ENCODE measurements around the gene KLHL42. TPM values are rescaled to one million over a fixed set of nuclear protein-coding genes. Genes with fewer than 3 reads are reported as not detected.

The KLHL42 gene
- 37.8 and 51.6 TPM in 2 replicates for total RNA-seq

DNA sequence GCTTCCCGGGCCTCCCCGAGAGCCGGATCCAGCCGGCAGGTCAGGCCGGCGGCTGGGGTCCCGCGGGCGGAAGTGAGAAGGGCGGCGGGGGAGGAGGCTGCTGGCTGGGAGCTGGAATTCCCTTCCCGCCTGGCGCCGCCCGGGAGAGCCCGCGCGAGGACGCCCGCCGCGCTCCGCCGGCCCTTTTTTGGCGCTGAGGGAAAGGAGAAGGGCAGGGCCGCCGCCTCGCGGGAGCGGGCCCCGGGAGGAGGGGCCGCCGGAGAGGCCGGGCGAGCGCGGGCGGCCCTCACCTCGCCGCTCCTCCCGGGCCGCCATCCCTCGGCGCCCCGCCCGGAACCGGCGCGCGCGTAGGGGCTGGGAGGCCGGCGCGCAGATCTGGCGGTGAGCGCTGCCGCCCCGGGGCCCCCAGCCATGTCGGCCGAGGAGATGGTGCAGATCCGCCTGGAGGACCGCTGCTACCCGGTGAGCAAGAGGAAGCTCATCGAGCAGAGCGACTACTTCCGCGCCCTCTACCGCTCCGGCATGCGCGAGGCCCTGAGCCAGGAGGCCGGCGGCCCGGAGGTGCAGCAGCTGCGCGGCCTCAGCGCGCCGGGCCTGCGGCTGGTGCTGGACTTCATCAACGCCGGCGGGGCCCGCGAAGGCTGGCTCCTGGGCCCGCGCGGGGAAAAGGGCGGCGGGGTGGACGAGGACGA lies at the start of gene KLHL42, which contains the start of gene MANSC4:
Gene KLHL42, plus strand, starts transcription at position 314 of the 692 bp plus-strand sequence. Its CDS starts 98 bp downstream, at position 412.
Gene MANSC4, minus strand, starts transcription at position 317 of the 692 bp plus-strand sequence. CDS start 8,960 bp downstream, outside the sequence.

Other genes starting within 250 kb of the KLHL42 start
- 2.2 and 2.3 TPM in 2 replicates for gene REP15, start 83.8 kb upstream of the KLHL42 start, total RNA-seq
- gene MRPS35, start 69.4 kb upstream of the KLHL42 start, total RNA-seq = 56.0 and 58.2 TPM in 2 replicates
- gene MANSC4, start within 50 bp of the KLHL42 start, total RNA-seq = not detected in 2 replicates
- gene PTHLH, start 192.5 kb downstream of the KLHL42 start, total RNA-seq = 0.33 and 0.62 TPM in 2 replicates

Measured in uterine smooth muscle cell (primary cell).